GM20000 (cell line): Measurements from ENCODE around the gene MTERF4.

ENCODE experiments used
- DNase-seq: peaks from one replicate; pipeline ENCODE4 v3.0.0; 2012; ENCODE audit warnings: low spot score
- TF ChIP-seq, protein P1 (sequence below): IDR thresholded peaks from 2 replicates; pipeline ENCODE4 v1.5.1; 2012; ENCODE audit warnings: mild to moderate bottlenecking, control low read depth; ENCODE audit errors: extremely low read depth, missing control alignments

MTERF4 gene

DNA sequence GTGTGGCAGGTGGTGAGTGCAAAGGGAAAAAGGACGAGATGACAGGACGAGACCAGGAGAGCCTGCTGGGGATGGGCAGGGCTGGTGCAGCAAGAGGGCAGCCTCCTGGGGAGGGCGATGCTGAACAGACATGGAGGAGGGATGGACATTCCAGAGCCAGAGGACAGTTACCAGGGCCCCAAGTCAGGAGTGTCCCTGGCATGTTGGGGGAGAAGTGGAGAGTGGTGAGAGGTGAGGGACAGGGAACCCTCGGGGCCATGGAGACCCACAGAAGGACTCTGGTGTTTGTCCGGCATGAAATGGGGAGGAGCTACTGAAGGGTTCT is 19.0 kb downstream of the MTERF4 start:
- TF ChIP-seq, protein P1, sequence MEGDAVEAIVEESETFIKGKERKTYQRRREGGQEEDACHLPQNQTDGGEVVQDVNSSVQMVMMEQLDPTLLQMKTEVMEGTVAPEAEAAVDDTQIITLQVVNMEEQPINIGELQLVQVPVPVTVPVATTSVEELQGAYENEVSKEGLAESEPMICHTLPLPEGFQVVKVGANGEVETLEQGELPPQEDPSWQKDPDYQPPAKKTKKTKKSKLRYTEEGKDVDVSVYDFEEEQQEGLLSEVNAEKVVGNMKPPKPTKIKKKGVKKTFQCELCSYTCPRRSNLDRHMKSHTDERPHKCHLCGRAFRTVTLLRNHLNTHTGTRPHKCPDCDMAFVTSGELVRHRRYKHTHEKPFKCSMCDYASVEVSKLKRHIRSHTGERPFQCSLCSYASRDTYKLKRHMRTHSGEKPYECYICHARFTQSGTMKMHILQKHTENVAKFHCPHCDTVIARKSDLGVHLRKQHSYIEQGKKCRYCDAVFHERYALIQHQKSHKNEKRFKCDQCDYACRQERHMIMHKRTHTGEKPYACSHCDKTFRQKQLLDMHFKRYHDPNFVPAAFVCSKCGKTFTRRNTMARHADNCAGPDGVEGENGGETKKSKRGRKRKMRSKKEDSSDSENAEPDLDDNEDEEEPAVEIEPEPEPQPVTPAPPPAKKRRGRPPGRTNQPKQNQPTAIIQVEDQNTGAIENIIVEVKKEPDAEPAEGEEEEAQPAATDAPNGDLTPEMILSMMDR: no peak

DNA sequence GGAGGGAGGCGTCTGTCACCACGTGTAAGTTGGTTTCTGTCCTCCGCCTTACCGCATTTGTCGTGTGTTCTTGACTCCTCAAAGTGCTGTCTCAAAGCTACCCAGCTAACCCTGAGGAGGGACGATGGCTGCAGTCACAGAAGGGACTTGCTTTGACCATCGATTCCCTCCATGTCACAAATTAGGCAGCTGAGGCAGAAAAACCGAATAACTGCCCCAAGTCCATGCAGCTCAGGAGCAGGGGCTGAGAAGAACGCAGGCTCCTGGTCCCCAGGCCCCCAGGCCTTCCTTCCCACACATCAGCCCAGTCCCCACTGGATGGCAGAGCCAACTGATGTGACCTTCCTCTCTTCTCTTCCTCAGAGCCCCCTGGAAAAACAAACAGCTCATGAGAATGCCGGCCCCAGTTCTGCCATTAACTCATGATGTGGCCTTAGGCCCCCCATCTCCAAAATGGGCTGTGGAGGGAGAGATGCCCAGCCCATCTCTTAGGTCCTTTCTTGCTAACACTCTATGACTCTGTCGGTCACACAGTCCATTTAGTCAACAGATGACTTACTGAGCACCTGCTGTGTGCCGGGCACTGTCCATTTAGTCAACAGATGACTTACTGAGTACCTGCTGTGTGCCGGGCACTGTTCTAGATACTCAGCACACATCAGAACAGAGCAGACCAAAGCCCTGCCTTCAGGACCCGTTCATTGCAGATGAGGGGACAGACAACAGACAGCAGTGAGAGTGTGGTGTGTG is 19.6 kb downstream of the MTERF4 start:
- TF ChIP-seq, protein P1: no peak

More for the DNA sequence above, 19.0 kb downstream of the MTERF4 start:
- no peak for DNase-seq

DNA sequence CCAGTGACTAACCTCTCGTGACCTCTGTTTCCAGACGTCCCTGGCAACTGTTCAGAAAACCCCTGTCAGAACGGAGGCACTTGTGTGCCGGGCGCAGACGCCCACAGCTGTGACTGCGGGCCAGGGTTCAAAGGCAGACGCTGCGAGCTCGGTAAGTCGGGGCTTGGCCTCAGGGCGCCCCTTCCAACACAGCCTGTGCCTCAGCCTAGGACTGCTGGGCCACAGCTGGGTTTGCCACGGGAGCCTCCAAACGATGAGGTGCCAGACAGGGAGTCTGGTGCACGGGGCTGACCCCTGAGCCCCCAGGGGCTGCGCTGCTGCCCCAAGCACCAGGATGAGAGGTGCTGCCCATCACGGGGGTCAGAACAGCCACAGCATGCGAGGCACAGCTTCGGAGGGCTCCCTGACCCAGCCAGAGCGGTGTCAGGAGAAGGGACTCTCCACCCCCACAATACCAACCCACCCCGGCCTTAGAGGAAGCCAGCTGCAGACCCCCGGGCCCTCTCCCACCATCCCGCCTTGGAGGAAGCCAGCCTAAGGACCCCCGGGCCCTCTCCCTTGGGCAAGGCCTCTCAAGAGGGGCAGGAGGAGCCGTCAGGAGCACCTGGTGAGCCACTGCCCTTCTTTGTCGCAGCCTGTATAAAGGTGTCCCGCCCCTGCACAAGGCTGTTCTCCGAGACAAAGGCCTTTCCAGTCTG is 20.3 kb downstream of the MTERF4 start:
- TF ChIP-seq, protein P1: no peak
- DNase-seq: no peak

More for the DNA sequence above, 19.6 kb downstream of the MTERF4 start:
- DNase-seq: no peak

DNA sequence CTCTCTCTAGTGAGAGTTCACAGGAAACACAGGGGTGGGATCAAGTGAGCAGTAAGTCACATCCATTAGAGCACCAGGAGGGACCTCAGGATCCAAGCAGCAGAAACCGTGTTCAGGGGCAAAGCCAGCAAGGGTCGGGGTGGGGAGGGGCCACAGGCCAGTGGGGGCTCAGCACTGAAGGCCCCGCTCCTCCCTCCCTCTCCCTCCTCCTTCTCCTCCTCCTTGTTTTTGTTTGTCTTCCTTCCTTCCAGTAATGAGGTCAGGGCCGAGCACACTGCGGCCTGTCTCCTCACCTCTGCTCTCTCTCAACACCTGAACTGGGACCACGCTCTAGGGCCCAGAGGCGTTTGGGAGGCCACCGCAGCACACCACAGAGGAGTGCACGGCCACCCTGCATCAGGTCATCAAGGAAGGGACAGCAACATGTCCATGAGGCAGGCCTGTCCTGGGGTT is 20.9 kb downstream of the MTERF4 start:
- DNase-seq: no peak
- TF ChIP-seq, protein P1: no peak

DNA sequence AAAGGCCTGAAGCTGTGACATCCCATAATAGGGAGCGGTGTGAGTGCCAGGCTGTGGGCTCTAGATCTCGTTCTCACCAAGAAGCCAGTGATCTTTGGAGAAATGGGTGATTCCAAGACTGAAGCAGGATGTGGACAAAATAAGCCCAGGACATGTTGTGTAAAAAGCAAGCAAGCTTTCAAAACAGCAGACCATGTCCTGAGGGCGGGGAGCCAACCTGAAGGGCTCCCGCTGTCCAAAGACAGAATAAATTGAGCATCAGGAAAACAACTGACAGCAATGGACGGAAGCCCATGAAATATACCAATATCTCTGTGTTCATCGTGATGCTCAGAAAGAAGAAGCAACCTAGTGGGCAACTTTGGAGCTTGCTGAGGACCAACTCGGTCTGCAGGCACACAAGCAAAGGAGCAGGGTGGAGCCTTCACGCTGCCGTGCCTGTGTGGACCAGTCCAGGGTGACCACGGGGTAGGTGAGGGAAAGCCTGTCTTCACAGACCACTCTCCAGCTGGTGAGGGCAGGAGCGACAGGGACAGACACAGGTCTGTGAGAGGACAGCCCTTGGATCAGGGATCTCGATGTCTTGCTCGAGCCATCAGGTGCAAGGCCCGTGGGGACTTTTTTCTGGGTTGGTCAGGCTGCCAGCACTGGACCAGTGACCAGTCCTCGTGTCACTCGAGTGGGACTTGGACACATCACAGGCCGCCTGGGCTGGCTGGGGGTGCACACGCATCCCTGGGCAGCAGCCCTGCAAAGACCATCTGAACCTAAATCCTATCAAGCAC is 21.5 kb downstream of the MTERF4 start:
- DNase-seq: no peak
- TF ChIP-seq, protein P1: no peak

DNA sequence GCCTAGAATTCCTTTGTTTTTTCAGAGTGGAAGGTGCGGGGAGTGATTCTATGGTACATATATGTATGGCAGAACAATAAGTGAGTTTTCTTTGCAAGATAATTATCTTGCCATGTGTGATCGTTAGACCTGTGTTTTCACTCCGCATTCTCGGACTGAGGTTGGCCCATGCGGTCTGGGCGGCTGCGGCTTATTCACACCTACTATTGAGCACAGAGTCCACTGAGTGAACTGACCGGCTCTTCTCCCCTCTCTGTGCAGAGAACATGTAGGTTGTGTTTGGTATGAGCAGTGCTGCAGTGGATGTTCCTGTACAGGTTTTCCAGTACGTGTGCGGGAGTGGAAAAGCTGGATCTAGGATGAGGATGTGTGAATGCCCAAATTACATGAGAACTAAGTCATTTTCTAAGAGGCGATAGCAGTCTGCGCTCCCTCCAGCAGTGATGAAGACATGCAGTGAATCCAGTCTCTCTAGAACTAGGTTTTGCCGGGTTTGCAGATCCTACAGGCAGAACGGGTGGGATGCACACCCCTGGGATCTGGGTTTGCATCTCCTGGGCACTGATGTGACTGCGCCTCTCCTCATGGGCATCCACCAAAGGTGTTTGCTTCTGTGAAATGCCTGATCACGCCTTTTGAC is 27.1 kb downstream of the MTERF4 start:
- DNase-seq: no peak
- TF ChIP-seq, protein P1: no peak
